KMS-11 (cell line): ENCODE data around the gene HDAC4.

Source experiments
- H2AFZ ChIP-seq: fragments of 200-600 bp; sonication (generic); 2 replicates; pipeline ENCODE4 v1.6.1; 2016; ENCODE audit warnings: antibody characterized with exemption, mixed run types, low read depth
- H3K27ac ChIP-seq: fragments of 200-600 bp; sonication (generic); 2 replicates; pipeline ENCODE4 v1.6.1; 2016; ENCODE audit warnings: mild to moderate bottlenecking, mixed run types
- H3K27me3 ChIP-seq: fragments of 200-600 bp; sonication (generic); 2 replicates; pipeline ENCODE4 v1.6.1; 2017; ENCODE audit warnings: mild to moderate bottlenecking, low read depth, mixed run types, moderate library complexity; ENCODE audit not compliant: insufficient read depth
- H3K36me3 ChIP-seq: fragments of 200-600 bp; sonication (generic); 2 replicates; pipeline ENCODE4 v1.6.1; 2017; ENCODE audit warnings: mild to moderate bottlenecking, mixed run types; ENCODE audit not compliant: insufficient read depth
- H3K4me1 ChIP-seq: fragments of 200-600 bp; sonication (generic); 2 replicates; pipeline ENCODE4 v1.6.1; 2016; ENCODE audit warnings: mild to moderate bottlenecking, low read depth, mixed run types; ENCODE audit not compliant: poor library complexity, severe bottlenecking
- H3K4me2 ChIP-seq: fragments of 200-600 bp; sonication (generic); 2 replicates; pipeline ENCODE4 v1.7.0; 2016; ENCODE audit warnings: mild to moderate bottlenecking, mixed run types
- H3K4me3 ChIP-seq: fragments of 200-600 bp; sonication (generic); IDR thresholded peaks from 2 replicates; pipeline ENCODE4 v1.6.1; 2017; ENCODE audit warnings: low read depth, low read length, mixed read lengths; ENCODE audit not compliant: insufficient read depth
- H3K79me2 ChIP-seq: fragments of 200-600 bp; sonication (generic); 2 replicates; pipeline ENCODE4 v1.6.1; 2016; ENCODE audit warnings: low read depth, mixed run types; ENCODE audit not compliant: insufficient read depth
- H3K9ac ChIP-seq: fragments of 200-600 bp; sonication (generic); 2 replicates; pipeline ENCODE4 v1.6.1; 2016; ENCODE audit warnings: mild to moderate bottlenecking, mixed run types
- H4K20me1 ChIP-seq: fragments of 200-600 bp; sonication (generic); 2 replicates; pipeline ENCODE4 v1.6.1; 2016; ENCODE audit warnings: mild to moderate bottlenecking, mixed run types; ENCODE audit not compliant: insufficient read depth
- TF ChIP-seq, protein P1 (sequence below): fragments of 200-600 bp; sonication (generic); conservative IDR thresholded peaks from 2 replicates; pipeline ENCODE4 v1.6.1; 2017; ENCODE audit warnings: low read depth, mild to moderate bottlenecking, antibody characterized with exemption, low read length, moderate library complexity, mixed read lengths

Gene HDAC4

DNA sequence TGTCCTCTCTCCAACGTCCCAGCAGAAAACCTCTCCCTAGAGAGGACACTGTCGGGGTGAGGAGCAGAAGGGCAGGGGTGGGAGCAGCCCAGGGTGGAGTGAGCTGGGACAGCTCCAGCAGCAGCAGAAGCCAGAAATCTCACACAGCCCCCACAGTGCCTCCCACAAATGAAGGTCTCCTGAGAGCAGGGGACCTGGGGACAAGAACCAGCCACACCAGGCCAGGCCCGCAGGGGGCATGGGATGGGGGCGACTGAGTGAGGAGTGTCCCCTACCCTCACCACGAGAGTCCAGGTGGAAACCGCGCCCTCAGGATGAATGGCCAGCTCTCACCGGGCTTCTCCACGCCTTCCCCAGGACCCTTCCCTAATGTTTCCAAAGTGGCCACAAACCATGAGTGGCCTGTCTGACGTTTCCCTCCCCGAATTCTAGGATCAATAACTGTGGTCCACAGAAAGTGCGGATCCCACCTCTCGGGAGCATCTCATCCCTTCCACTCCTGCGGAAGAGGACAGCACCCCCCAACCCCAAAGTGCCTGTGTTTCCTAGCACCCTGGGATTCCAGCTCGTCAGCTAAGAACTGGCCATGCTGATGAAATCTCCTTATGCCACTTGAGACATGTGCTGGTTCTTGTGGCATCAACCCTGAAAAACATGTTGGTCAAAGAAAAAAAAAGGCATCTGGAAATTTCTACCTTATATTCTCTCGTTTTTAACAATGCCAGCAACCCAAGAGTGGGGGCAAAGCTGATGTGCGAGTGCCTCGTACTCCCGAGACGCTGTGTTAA lies 121.1 kb downstream of the HDAC4 start:
- Histone ChIP-seq H3K27ac (no peak overlapping the region), H4K20me1 (no peaks in the 10 kb centered on the region)

GRCh38 chr2:239278941-239279365 lies 121.9 kb downstream of the HDAC4 start:
- Histone ChIP-seq H2AFZ (no peak overlapping the region), H3K4me1 (no peaks in the 10 kb centered on the region), H3K4me2 (no peak overlapping the region), H3K36me3 (no peaks in the 10 kb centered on the region), H3K9ac (no peak overlapping the region), H4K20me1 (no peaks in the 10 kb centered on the region), H3K4me3 (no peak overlapping the region), H3K79me2 (no peaks in the 10 kb centered on the region; the same call in 1 of the 2 replicates), H3K27ac (no peak overlapping the region), H3K27me3 (no peaks in the 10 kb centered on the region)
- TF ChIP-seq, protein P1, sequence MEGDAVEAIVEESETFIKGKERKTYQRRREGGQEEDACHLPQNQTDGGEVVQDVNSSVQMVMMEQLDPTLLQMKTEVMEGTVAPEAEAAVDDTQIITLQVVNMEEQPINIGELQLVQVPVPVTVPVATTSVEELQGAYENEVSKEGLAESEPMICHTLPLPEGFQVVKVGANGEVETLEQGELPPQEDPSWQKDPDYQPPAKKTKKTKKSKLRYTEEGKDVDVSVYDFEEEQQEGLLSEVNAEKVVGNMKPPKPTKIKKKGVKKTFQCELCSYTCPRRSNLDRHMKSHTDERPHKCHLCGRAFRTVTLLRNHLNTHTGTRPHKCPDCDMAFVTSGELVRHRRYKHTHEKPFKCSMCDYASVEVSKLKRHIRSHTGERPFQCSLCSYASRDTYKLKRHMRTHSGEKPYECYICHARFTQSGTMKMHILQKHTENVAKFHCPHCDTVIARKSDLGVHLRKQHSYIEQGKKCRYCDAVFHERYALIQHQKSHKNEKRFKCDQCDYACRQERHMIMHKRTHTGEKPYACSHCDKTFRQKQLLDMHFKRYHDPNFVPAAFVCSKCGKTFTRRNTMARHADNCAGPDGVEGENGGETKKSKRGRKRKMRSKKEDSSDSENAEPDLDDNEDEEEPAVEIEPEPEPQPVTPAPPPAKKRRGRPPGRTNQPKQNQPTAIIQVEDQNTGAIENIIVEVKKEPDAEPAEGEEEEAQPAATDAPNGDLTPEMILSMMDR = no peak

More for the DNA sequence above, 121.1 kb downstream of the HDAC4 start:
- TF ChIP-seq, protein P1 = no peak
- no peaks in the 10 kb centered on the region for H3K36me3 ChIP-seq
- H3K9ac ChIP-seq = no peak overlapping the region
- H3K27me3 ChIP-seq = no peaks in the 10 kb centered on the region
- H3K4me2 ChIP-seq = no peak overlapping the region
- no peaks in the 10 kb centered on the region for H3K4me1 ChIP-seq
- no peak overlapping the region for H3K4me3 ChIP-seq
- no peak overlapping the region for H2AFZ ChIP-seq
- no peaks in the 10 kb centered on the region; the same call in 1 of the 2 replicates for H3K79me2 ChIP-seq

- Histone ChIP-seq H3K4me1 (no peaks in the 10 kb centered on the region), H4K20me1 (no peaks in the 10 kb centered on the region), H3K36me3 (no peaks in the 10 kb centered on the region), H2AFZ (no peak overlapping the region), H3K9ac (no peak overlapping the region), H3K27ac (no peak overlapping the region), H3K4me3 (no peak overlapping the region), H3K4me2 (no peak overlapping the region), H3K79me2 (no peaks in the 10 kb centered on the region), H3K27me3 (no peaks in the 10 kb centered on the region)
- TF ChIP-seq, protein P1 = no peak
Measured at GRCh38 chr2:239278361-239278760, 122.5 kb downstream of the HDAC4 start.

DNA sequence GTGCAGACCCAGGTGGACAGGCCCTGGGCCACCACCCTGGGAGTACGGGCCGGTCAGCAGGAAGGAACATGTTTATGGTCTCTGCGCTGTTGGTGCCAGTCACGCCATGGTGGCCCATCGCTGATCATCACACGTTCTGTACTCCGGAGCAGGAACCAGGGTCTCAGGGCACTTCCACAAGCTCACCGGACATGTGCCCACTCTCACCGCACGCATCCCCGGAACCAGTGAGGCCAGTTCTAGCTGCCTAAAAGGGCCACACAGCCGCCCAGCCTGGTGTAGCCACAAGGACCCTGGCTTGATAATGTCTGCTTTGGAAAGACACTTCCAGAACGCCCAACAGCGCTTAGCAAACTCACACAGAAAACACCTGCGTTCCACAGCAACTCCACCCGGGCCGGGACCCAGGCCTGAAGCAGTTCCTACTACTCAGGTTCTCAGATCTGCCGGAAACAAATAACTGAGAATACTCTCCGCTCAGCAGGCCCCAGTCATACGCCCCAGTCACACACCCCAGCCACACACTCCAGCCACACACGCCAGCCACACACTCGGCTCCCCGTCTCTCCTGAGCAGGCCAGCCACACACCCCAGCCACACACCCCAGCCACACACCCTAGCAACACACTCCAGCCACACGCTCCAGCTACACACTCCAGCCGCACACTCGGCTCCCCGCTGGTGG lies 123.3 kb downstream of the HDAC4 start:
- H3K4me1 ChIP-seq = no peaks in the 10 kb centered on the region

More for the DNA sequence above, 123.3 kb downstream of the HDAC4 start:
- Histone ChIP-seq H3K27ac (no peak overlapping the region), H3K27me3 (no peaks in the 10 kb centered on the region), H3K36me3 (no peaks in the 10 kb centered on the region), H4K20me1 (no peaks in the 10 kb centered on the region), H2AFZ (no peak overlapping the region), H3K9ac (no peak overlapping the region), H3K79me2 (no peaks in the 10 kb centered on the region), H3K4me3 (no peak overlapping the region), H3K4me2 (no peak overlapping the region)
- TF ChIP-seq, protein P1 = no peak
